Measurements from ENCODE around the gene ARGFX.

ARGFX gene

GRCh38 chr3:121562148-121562547 is 5.6 kb upstream of the ARGFX start:
- Histone ChIP-seq H3K18ac (ENCODE audit: low read length) (no peak overlapping the region), H3K79me1 (ENCODE audit: low read length) (no peaks in the 10 kb centered on the region), H3K27me3 (ENCODE audit: insufficient read depth, low read length, poor library complexity) (no peaks in the 10 kb centered on the region), H3K4me2 (ENCODE audit: low read length) (no peak overlapping the region), H2BK120ac (ENCODE audit: low read depth, low read length) (no peak overlapping the region), H3K4ac (ENCODE audit: low read depth, low read length) (no peak overlapping the region), H3K4me3 (ENCODE audit: low read length) (no peak overlapping the region), H3K27ac (ENCODE audit: low read depth, low read length) (no peak overlapping the region), H3K36me3 (ENCODE audit: control insufficient read depth, insufficient read depth, low read length) (no peaks in the 10 kb centered on the region), H3K23ac (ENCODE audit: low read length) (no peak overlapping the region), H3K4me1 (ENCODE audit: control insufficient read depth, low read depth, low read length) (peaks cover 2% of the 10 kb centered on the region), H3K79me2 (ENCODE audit: control insufficient read depth, insufficient read depth, low read length) (no peaks in the 10 kb centered on the region), H2BK15ac (replicated peaks; ENCODE audit: low read depth) (no peak overlapping the region), H3K9ac (ENCODE audit: low read length) (no peak overlapping the region), H2BK5ac (ENCODE audit: low read length) (no peak overlapping the region), H4K8ac (ENCODE audit: low read depth, low read length) (no peak overlapping the region), H3K56ac (ENCODE audit: low read length) (peak overlapping the region; percentile 57), H4K5ac (ENCODE audit: low read length) (no peak overlapping the region), H2AK5ac (ENCODE audit: low read length) (no peak overlapping the region)
- peak; percentile 21 for DNase-seq

- Histone ChIP-seq H2BK15ac (replicated peaks; ENCODE audit: low read depth) (no peak overlapping the region), H3K9ac (ENCODE audit: low read length) (no peak overlapping the region), H3K79me2 (ENCODE audit: control insufficient read depth, insufficient read depth, low read length) (no peaks in the 10 kb centered on the region), H3K4me1 (ENCODE audit: control insufficient read depth, low read depth, low read length) (peaks cover 2% of the 10 kb centered on the region), H4K8ac (ENCODE audit: low read depth, low read length) (no peak overlapping the region), H3K27ac (ENCODE audit: low read depth, low read length) (no peak overlapping the region), H3K23ac (ENCODE audit: low read length) (no peak overlapping the region), H4K5ac (ENCODE audit: low read length) (no peak overlapping the region), H2BK5ac (ENCODE audit: low read length) (no peak overlapping the region), H3K4me2 (ENCODE audit: low read length) (no peak overlapping the region), H2BK120ac (ENCODE audit: low read depth, low read length) (no peak overlapping the region), H3K27me3 (ENCODE audit: insufficient read depth, low read length, poor library complexity) (no peaks in the 10 kb centered on the region), H3K18ac (ENCODE audit: low read length) (no peak overlapping the region), H3K36me3 (ENCODE audit: control insufficient read depth, insufficient read depth, low read length) (no peaks in the 10 kb centered on the region), H3K56ac (ENCODE audit: low read length) (no peak overlapping the region), H2AK5ac (ENCODE audit: low read length) (no peak overlapping the region), H3K4ac (ENCODE audit: low read depth, low read length) (no peak overlapping the region), H3K79me1 (ENCODE audit: low read length) (no peaks in the 10 kb centered on the region), H3K4me3 (ENCODE audit: low read length) (no peak overlapping the region)
- no peak for DNase-seq
- WGBS (ENCODE audit: extremely low coverage, insufficient coverage, low lambda C conversion rate), result no CpG with 5 or more reads among the region's 9 CpGs
Measured at GRCh38 chr3:121566773-121567172, 976 bp upstream of the ARGFX start.

- Histone ChIP-seq H2AK5ac (ENCODE audit: low read length) (no peak overlapping the region), H3K23ac (ENCODE audit: low read length) (no peak overlapping the region), H3K27ac (ENCODE audit: low read depth, low read length) (no peak overlapping the region), H3K27me3 (ENCODE audit: insufficient read depth, low read length, poor library complexity) (no peaks in the 10 kb centered on the region), H3K79me2 (ENCODE audit: control insufficient read depth, insufficient read depth, low read length) (no peaks in the 10 kb centered on the region), H3K4ac (ENCODE audit: low read depth, low read length) (no peak overlapping the region), H3K36me3 (ENCODE audit: control insufficient read depth, insufficient read depth, low read length) (no peaks in the 10 kb centered on the region), H2BK120ac (ENCODE audit: low read depth, low read length) (no peak overlapping the region), H3K4me1 (ENCODE audit: control insufficient read depth, low read depth, low read length) (no peaks in the 10 kb centered on the region), H3K18ac (ENCODE audit: low read length) (no peak overlapping the region), H4K5ac (ENCODE audit: low read length) (no peak overlapping the region), H2BK15ac (replicated peaks; ENCODE audit: low read depth) (no peak overlapping the region), H4K8ac (ENCODE audit: low read depth, low read length) (no peak overlapping the region), H3K4me3 (ENCODE audit: low read length) (no peak overlapping the region), H3K9ac (ENCODE audit: low read length) (no peak overlapping the region), H3K56ac (ENCODE audit: low read length) (no peak overlapping the region), H3K4me2 (ENCODE audit: low read length) (no peak overlapping the region), H3K79me1 (ENCODE audit: low read length) (no peaks in the 10 kb centered on the region), H2BK5ac (ENCODE audit: low read length) (no peak overlapping the region)
- peak; percentile 74 for DNase-seq
- no CpG with 5 or more reads among the region's 6 CpGs for WGBS (ENCODE audit: extremely low coverage, insufficient coverage, low lambda C conversion rate)
Measured at GRCh38 chr3:121574449-121574848, 6.7 kb downstream of the ARGFX start.

- H3K23ac ChIP-seq (ENCODE audit: low read length), result no peak overlapping the region
- no peak overlapping the region for H3K4me3 ChIP-seq (ENCODE audit: low read length)
- H3K27ac ChIP-seq (ENCODE audit: low read depth, low read length), result no peak overlapping the region
- H2BK5ac ChIP-seq (ENCODE audit: low read length), result no peak overlapping the region
- no peak overlapping the region for H4K5ac ChIP-seq (ENCODE audit: low read length)
- no peaks in the 10 kb centered on the region for H3K79me1 ChIP-seq (ENCODE audit: low read length)
- no peak overlapping the region for H3K56ac ChIP-seq (ENCODE audit: low read length)
- no peak overlapping the region for H3K4ac ChIP-seq (ENCODE audit: low read depth, low read length)
- no peaks in the 10 kb centered on the region for H3K79me2 ChIP-seq (ENCODE audit: control insufficient read depth, insufficient read depth, low read length)
- no peaks in the 10 kb centered on the region for H3K27me3 ChIP-seq (ENCODE audit: insufficient read depth, low read length, poor library complexity)
- WGBS (ENCODE audit: extremely low coverage, insufficient coverage, low lambda C conversion rate), result no CpG with 5 or more reads among the region's 2 CpGs
- no peak overlapping the region for H4K8ac ChIP-seq (ENCODE audit: low read depth, low read length)
- H2BK120ac ChIP-seq (ENCODE audit: low read depth, low read length), result no peak overlapping the region
- no peak overlapping the region for H2BK15ac ChIP-seq (replicated peaks; ENCODE audit: low read depth)
- H3K9ac ChIP-seq (ENCODE audit: low read length), result no peak overlapping the region
- no peak overlapping the region for H3K4me2 ChIP-seq (ENCODE audit: low read length)
- H3K36me3 ChIP-seq (ENCODE audit: control insufficient read depth, insufficient read depth, low read length), result no peaks in the 10 kb centered on the region
- H3K4me1 ChIP-seq (ENCODE audit: control insufficient read depth, low read depth, low read length), result no peaks in the 10 kb centered on the region
- DNase-seq, result no peak
- H2AK5ac ChIP-seq (ENCODE audit: low read length), result no peak overlapping the region
- no peak overlapping the region for H3K18ac ChIP-seq (ENCODE audit: low read length)
Measured at GRCh38 chr3:121581691-121582090, 13.9 kb downstream of the ARGFX start.

GRCh38 chr3:121584418-121584817 is 16.7 kb downstream of the ARGFX start:
- H3K4me1 ChIP-seq (ENCODE audit: control insufficient read depth, low read depth, low read length), result no peaks in the 10 kb centered on the region
- no CpG with 5 or more reads among the region's 1 CpG for WGBS (ENCODE audit: extremely low coverage, insufficient coverage, low lambda C conversion rate)
- H4K5ac ChIP-seq (ENCODE audit: low read length), result no peak overlapping the region
- no peak overlapping the region for H2BK120ac ChIP-seq (ENCODE audit: low read depth, low read length)
- no peak overlapping the region for H3K4ac ChIP-seq (ENCODE audit: low read depth, low read length)
- H3K79me2 ChIP-seq (ENCODE audit: control insufficient read depth, insufficient read depth, low read length), result no peaks in the 10 kb centered on the region
- H3K27ac ChIP-seq (ENCODE audit: low read depth, low read length), result no peak overlapping the region
- H2AK5ac ChIP-seq (ENCODE audit: low read length), result no peak overlapping the region
- H3K18ac ChIP-seq (ENCODE audit: low read length), result no peak overlapping the region
- H3K9ac ChIP-seq (ENCODE audit: low read length), result no peak overlapping the region
- no peak for DNase-seq
- H3K27me3 ChIP-seq (ENCODE audit: insufficient read depth, low read length, poor library complexity), result no peaks in the 10 kb centered on the region
- H3K36me3 ChIP-seq (ENCODE audit: control insufficient read depth, insufficient read depth, low read length), result no peaks in the 10 kb centered on the region
- no peak overlapping the region for H4K8ac ChIP-seq (ENCODE audit: low read depth, low read length)
- H3K79me1 ChIP-seq (ENCODE audit: low read length), result no peaks in the 10 kb centered on the region
- no peak overlapping the region for H3K4me3 ChIP-seq (ENCODE audit: low read length)
- no peak overlapping the region for H3K4me2 ChIP-seq (ENCODE audit: low read length)
- H3K23ac ChIP-seq (ENCODE audit: low read length), result no peak overlapping the region
- H2BK5ac ChIP-seq (ENCODE audit: low read length), result no peak overlapping the region
- H2BK15ac ChIP-seq (replicated peaks; ENCODE audit: low read depth), result no peak overlapping the region
- no peak overlapping the region for H3K56ac ChIP-seq (ENCODE audit: low read length)

- Histone ChIP-seq H3K79me1 (ENCODE audit: low read length) (no peaks in the 10 kb centered on the region), H3K23ac (ENCODE audit: low read length) (no peak within 1 kb of the TSS), H3K4me3 (ENCODE audit: low read length) (no peak within 1 kb of the TSS), H2AK5ac (ENCODE audit: low read length) (no peak within 1 kb of the TSS), H3K18ac (ENCODE audit: low read length) (peak within 1 kb of the TSS; percentile 8), H3K27ac (ENCODE audit: low read depth, low read length) (no peak within 1 kb of the TSS), H2BK5ac (ENCODE audit: low read length) (no peak within 1 kb of the TSS), H3K4ac (ENCODE audit: low read depth, low read length) (no peak within 1 kb of the TSS), H2BK120ac (ENCODE audit: low read depth, low read length) (no peak within 1 kb of the TSS), H3K9ac (ENCODE audit: low read length) (no peak within 1 kb of the TSS), H2BK15ac (replicated peaks; ENCODE audit: low read depth) (no peak within 1 kb of the TSS), H4K8ac (ENCODE audit: low read depth, low read length) (no peak within 1 kb of the TSS), H3K27me3 (ENCODE audit: insufficient read depth, low read length, poor library complexity) (no peaks in the 10 kb centered on the region), H3K4me1 (ENCODE audit: control insufficient read depth, low read depth, low read length) (peaks cover 4% of the 10 kb centered on the region), H3K56ac (ENCODE audit: low read length) (peak within 1 kb of the TSS; percentile 18), H3K79me2 (ENCODE audit: control insufficient read depth, insufficient read depth, low read length) (no peaks in the 10 kb centered on the region), H3K4me2 (ENCODE audit: low read length) (no peak within 1 kb of the TSS), H4K5ac (ENCODE audit: low read length) (no peak within 1 kb of the TSS), H3K36me3 (ENCODE audit: control insufficient read depth, insufficient read depth, low read length) (no peaks in the 10 kb centered on the region)
- peak; percentile 84 for DNase-seq
- no CpG with 5 or more reads among the region's 11 CpGs for WGBS (ENCODE audit: extremely low coverage, insufficient coverage, low lambda C conversion rate)
Measured at GRCh38 chr3:121592856-121593702, 25.3 kb downstream of the ARGFX start, which contains the start of gene FBXO40. Gene FBXO40 (plus strand): TSS chr3:121593379. CDS start chr3:121620576, 27,197 bp downstream.
